Measurements from ENCODE around the gene PAX5.

DNA sequence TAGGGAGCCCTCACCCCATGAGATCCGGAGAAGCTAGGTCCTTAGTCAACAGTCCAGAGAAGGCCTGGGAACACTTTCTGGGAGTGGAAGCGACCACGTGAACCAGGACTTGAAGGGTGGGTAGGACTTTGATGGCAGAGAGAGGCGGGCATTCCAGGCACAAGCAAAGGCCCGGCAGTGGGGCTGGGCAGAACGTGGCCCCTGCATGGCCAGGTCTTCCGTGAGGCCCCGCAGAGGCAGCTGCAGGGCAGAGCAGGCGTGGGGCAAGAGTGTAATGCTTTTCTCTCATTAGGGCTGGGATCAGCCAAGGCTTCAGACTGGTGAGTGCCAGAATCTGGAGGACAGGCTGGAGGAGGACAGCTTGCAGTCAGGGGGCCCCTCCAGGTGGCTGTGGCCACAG is 184.1 kb downstream of the PAX5 start:
- TF ChIP-seq, protein P1, sequence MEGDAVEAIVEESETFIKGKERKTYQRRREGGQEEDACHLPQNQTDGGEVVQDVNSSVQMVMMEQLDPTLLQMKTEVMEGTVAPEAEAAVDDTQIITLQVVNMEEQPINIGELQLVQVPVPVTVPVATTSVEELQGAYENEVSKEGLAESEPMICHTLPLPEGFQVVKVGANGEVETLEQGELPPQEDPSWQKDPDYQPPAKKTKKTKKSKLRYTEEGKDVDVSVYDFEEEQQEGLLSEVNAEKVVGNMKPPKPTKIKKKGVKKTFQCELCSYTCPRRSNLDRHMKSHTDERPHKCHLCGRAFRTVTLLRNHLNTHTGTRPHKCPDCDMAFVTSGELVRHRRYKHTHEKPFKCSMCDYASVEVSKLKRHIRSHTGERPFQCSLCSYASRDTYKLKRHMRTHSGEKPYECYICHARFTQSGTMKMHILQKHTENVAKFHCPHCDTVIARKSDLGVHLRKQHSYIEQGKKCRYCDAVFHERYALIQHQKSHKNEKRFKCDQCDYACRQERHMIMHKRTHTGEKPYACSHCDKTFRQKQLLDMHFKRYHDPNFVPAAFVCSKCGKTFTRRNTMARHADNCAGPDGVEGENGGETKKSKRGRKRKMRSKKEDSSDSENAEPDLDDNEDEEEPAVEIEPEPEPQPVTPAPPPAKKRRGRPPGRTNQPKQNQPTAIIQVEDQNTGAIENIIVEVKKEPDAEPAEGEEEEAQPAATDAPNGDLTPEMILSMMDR (IDR thresholded peaks at IDR 0.05; ENCODE audit: borderline replicate concordance, extremely low read depth, low read length, poor library complexity, severe bottlenecking), result no peak
- TF ChIP-seq EZH2 (IDR thresholded peaks at IDR 0.05; ENCODE audit: borderline replicate concordance, low read depth, low read length, severe bottlenecking), result no peak
